Measurements from ENCODE around the gene PCDHB11. TPM values are rescaled to one million over a fixed set of nuclear protein-coding genes. Genes with fewer than 3 reads are reported as not detected.
"Not testable (repeated sequence)": the region's sequence is repeated elsewhere in the genome, so short reads cannot be mapped to it uniquely, and the experiment has no call there.

PCDHB11 gene
- total RNA-seq, 1 donor from 2014 or later = 0.13 TPM

DNA sequence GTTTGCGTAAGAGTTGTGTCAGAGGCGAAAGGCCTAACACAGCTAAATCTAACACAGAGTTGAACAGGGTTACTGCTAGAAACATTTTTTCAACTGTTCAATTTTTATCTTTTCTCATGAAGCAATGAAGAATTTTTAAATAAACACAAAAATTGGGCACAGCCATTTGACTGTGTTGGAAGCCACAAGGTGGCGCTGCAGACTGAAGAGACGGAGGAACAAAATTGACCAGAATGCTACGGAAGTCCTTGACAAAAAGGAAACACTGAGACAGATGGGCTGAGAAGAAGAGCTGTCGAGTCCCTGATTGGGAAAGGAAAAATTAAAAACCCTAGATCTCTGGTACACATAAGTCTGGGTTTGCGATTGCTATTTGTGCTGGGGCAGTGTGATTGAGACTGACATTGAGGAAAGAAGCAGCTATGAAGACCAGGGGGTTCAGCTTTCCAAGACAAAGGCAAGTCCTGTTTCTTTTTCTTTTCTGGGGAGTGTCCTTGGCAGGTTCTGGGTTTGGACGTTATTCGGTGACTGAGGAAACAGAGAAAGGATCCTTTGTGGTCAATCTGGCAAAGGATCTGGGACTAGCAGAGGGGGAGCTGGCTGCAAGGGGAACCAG is 12.4 kb upstream of the PCDHB11 start, which contains the start of gene PCDHB9:
Gene PCDHB9, plus strand, starts transcription at position 265 of the 616 bp plus-strand sequence. Its CDS starts 158 bp downstream, at position 423.
- no peak for DNase-seq (ENCODE audit: low read depth, low spot score)

DNA sequence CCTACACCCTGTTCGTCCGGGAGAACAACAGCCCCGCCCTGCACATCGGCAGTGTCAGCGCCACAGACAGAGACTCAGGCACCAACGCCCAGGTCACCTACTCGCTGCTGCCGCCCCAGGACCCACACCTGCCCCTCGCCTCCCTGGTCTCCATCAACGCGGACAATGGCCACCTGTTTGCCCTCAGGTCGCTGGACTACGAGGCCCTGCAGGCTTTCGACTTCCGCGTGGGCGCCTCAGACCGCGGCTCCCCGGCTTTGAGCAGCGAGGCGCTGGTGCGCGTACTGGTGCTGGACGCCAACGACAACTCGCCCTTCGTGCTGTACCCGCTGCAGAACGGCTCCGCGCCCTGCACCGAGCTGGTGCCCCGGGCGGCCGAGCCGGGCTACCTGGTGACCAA is 10.7 kb upstream of the PCDHB11 start:
- DNase-seq (ENCODE audit: low read depth, low spot score) = not testable (repeated sequence)

DNA sequence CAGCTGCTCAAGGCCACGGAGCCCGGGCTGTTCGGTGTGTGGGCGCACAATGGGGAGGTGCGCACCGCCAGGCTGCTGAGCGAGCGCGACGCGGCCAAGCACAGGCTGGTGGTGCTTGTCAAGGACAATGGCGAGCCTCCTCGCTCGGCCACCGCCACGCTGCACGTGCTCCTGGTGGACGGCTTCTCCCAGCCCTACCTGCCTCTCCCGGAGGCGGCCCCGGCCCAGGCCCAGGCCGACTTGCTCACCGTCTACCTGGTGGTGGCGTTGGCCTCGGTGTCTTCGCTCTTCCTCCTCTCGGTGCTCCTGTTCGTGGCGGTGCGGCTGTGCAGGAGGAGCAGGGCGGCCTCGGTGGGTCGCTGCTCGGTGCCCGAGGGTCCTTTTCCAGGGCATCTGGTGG is 10.3 kb upstream of the PCDHB11 start:
- DNase-seq (ENCODE audit: low read depth, low spot score) = not testable (repeated sequence)

DNA sequence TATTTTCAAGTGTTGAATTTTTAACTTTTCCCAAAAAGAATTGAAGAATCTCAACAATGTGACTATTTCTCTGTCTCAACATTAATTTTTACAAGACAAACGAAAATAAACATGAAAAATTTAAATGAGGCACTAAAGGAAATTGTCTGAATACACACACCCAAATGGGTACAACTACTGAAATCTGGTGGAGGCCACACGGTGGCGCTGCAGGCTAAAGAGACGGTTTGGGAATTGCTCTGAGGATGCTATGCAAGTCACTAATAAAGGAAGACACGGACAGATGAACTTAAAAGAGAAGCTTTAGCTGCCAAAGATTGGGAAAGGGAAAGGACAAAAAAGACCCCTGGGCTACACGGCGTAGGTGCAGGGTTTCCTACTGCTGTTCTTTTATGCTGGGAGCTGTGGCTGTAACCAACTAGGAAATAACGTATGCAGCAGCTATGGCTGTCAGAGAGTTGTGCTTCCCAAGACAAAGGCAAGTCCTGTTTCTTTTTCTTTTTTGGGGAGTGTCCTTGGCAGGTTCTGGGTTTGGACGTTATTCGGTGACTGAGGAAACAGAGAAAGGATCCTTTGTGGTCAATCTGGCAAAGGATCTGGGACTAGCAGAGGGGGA is 7.2 kb upstream of the PCDHB11 start, which contains the start of gene PCDHB10:
Gene PCDHB10, plus strand, starts transcription at position 244 of the 616 bp plus-strand sequence. Its CDS starts 200 bp downstream, at position 444.
- DNase-seq (ENCODE audit: low read depth, low spot score) = no peak

DNA sequence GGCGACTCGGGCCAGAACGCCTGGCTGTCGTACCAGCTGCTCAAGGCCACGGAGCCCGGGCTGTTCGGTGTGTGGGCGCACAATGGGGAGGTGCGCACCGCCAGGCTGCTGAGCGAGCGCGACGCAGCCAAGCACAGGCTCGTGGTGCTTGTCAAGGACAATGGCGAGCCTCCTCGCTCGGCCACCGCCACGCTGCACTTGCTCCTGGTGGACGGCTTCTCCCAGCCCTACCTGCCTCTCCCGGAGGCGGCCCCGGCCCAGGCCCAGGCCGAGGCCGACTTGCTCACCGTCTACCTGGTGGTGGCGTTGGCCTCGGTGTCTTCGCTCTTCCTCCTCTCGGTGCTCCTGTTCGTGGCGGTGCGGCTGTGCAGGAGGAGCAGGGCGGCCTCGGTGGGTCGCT is 5.1 kb upstream of the PCDHB11 start:
- DNase-seq (ENCODE audit: low read depth, low spot score) = not testable (repeated sequence)

DNA sequence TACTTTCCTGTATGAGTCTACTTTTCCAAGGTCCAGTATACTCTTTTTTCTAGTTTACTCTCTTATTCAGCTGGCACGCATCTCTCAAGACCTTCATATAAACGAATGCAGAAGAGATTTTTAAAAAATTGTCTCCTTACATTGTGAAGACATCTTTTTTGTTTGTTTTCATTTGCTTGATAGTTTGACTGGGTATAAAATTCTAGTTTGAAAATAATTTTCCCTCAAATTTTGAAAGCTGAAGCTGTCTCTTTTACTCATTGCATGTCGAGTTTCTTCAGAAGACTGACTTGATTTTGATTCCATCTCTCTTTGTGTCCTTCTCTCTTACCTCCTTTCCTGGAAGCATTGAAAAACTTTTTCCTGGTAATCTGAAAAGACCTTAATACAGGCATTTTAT is 3.1 kb upstream of the PCDHB11 start:
- DNase-seq (ENCODE audit: low read depth, low spot score) = no peak

DNA sequence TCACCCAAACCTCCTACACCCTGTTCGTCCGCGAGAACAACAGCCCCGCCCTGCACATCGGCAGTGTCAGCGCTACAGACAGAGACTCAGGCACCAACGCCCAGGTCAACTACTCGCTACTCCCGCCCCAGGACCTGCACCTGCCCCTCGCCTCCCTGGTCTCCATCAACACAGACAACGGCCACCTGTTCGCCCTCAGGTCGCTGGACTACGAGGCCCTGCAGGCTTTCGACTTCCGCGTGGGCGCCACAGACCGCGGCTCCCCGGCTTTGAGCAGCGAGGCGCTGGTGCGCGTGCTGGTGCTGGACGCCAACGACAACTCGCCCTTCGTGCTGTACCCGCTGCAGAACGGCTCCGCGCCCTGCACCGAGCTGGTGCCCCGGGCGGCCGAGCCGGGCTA is 1.7 kb downstream of the PCDHB11 start:
- not testable (repeated sequence) for DNase-seq (ENCODE audit: low read depth, low spot score)

DNA sequence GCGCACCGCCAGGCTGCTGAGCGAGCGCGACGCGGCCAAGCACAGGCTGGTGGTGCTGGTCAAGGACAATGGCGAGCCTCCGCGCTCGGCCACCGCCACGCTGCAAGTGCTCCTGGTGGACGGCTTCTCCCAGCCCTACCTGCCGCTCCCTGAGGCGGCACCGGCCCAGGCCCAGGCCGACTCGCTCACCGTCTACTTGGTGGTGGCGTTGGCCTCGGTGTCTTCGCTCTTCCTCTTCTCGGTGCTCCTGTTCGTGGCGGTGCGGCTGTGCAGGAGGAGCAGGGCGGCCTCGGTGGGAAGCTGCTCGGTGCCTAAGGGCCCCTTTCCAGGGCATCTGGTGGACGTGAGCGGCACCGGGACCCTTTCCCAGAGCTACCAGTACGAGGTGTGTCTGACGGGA is 2.2 kb downstream of the PCDHB11 start:
- not testable (repeated sequence) for DNase-seq (ENCODE audit: low read depth, low spot score)

DNA sequence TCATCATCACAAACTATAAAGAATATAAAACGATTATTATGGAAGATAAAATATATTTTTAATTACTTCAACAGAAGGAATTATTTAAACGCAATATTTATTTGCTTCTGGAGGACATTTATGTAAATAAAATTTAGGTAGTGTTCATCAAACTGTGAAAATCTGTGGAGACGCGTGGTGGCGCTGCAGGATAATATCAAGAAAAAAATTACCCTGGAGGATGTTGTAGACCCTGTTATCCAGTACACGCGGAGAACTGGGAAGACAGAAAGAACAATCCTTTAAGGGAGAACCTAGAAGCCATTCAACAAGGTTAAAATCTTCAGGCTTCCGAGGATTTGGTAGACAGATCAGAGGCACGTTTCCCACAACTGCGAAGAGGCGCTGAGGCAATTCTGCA is 9.1 kb downstream of the PCDHB11 start, which contains the start of gene PCDHB12:
Gene PCDHB12, plus strand, starts transcription at position 242 of the 400 bp plus-strand sequence. CDS start 189 bp downstream, outside the sequence.
- DNase-seq (ENCODE audit: low read depth, low spot score) = no peak

DNA sequence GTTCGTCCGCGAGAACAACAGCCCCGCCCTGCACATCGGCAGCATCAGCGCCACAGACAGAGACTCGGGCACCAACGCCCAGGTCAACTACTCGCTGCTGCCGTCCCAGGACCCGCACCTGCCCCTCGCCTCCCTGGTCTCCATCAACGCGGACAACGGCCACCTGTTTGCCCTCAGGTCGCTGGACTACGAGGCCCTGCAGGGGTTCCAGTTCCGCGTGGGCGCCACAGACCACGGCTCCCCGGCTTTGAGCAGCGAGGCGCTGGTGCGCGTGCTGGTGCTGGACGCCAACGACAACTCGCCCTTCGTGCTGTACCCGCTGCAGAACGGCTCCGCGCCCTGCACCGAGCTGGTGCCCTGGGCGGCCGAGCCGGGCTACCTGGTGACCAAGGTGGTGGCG is 10.9 kb downstream of the PCDHB11 start:
- not testable (repeated sequence) for DNase-seq (ENCODE audit: low read depth, low spot score)

DNA sequence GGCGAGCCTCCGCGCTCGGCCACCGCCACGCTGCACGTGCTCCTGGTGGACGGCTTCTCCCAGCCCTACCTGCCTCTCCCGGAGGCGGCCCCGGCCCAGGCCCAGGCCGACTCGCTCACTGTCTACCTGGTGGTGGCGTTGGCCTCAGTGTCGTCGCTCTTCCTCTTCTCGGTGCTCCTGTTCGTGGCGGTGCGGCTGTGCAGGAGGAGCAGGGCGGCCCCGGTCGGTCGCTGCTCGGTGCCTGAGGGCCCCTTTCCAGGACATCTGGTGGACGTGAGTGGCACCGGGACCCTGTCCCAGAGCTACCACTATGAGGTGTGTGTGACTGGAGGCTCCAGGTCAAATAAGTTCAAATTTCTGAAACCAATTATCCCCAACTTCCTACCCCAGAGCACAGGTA is 11.4 kb downstream of the PCDHB11 start:
- not testable (repeated sequence) for DNase-seq (ENCODE audit: low read depth, low spot score)

DNA sequence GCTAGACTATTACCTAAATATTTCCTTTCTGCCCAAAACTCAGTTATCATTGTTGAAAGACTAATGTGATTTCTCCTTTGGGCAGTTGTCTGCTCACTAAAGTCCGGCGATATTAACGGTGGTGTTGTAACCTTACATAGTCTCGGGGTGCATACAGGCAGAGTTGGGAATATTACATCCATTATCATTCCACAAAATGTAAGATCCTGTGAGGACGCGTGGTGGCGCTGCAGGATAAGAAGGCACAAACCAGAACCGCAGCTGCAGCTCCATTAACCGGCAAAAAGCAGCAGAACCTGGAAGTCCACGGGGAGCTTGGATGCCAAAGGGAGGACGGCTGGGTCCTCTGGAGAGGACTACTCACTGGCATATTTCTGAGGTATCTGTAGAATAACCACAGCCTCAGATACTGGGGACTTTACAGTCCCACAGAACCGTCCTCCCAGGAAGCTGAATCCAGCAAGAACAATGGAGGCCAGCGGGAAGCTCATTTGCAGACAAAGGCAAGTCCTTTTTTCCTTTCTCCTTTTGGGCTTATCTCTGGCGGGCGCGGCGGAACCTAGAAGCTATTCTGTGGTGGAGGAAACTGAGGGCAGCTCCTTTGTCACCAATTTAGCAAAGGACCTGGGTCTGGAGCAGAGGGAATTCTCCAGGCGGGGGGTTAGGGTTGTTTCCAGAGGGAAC is 14.4 kb downstream of the PCDHB11 start, which contains the start of gene PCDHB13:
Gene PCDHB13, plus strand, starts transcription at position 264 of the 684 bp plus-strand sequence. Its CDS starts 205 bp downstream, at position 469.
- DNase-seq (ENCODE audit: low read depth, low spot score) = not testable (repeated sequence)

DNA sequence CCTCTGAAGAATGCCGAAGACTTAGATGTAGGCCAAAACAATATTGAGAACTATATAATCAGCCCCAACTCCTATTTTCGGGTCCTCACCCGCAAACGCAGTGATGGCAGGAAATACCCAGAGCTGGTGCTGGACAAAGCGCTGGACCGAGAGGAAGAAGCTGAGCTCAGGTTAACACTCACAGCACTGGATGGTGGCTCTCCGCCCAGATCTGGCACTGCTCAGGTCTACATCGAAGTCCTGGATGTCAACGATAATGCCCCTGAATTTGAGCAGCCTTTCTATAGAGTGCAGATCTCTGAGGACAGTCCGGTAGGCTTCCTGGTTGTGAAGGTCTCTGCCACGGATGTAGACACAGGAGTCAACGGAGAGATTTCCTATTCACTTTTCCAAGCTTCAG is 15.2 kb downstream of the PCDHB11 start:
- not testable (repeated sequence) for DNase-seq (ENCODE audit: low read depth, low spot score)

DNA sequence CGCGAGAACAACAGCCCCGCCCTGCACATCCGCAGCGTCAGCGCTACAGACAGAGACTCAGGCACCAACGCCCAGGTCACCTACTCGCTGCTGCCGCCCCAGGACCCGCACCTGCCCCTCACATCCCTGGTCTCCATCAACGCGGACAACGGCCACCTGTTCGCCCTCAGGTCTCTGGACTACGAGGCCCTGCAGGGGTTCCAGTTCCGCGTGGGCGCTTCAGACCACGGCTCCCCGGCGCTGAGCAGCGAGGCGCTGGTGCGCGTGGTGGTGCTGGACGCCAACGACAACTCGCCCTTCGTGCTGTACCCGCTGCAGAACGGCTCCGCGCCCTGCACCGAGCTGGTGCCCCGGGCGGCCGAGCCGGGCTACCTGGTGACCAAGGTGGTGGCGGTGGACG is 16.1 kb downstream of the PCDHB11 start:
- not testable (repeated sequence) for DNase-seq (ENCODE audit: low read depth, low spot score)

DNA sequence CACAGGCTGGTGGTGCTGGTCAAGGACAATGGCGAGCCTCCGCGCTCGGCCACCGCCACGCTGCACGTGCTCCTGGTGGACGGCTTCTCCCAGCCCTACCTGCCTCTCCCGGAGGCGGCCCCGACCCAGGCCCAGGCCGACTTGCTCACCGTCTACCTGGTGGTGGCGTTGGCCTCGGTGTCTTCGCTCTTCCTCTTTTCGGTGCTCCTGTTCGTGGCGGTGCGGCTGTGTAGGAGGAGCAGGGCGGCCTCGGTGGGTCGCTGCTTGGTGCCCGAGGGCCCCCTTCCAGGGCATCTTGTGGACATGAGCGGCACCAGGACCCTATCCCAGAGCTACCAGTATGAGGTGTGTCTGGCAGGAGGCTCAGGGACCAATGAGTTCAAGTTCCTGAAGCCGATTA is 16.6 kb downstream of the PCDHB11 start:
- not testable (repeated sequence) for DNase-seq (ENCODE audit: low read depth, low spot score)

DNA sequence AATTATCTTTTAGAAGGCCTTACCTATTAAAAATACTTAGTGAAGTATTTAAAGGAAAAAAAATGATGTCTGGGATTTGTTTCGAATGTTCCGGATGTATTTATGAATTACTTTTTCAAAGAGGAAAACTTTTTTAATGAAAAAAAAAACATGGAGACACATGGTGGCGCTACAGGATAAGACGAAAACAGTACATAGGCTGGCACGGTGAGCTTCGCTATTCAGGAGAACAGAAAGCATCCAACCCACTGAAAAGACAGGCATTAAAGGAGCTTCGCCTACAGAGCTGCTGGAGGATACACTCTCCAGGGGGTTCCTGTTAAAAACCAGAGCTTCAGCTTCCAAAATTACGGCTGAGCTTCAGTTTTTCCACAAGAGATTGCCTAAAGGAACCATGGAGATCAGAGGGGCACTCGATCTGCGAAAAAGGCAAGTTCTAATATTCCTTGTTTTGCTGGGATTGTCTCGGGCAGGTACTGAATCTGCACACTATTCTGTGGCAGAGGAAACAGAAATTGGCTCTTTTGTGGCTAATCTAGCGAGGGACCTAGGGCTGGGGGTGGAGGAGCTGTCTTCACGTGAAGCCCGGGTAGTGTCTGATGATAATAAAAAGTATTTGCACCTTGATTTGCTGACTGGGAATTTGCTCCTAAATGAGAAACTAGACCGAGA is 23.8 kb downstream of the PCDHB11 start, which contains the start of gene PCDHB14:
Gene PCDHB14, plus strand, starts transcription at position 232 of the 672 bp plus-strand sequence. Its CDS starts 163 bp downstream, at position 395.
- no peak for DNase-seq (ENCODE audit: low read depth, low spot score)

DNA sequence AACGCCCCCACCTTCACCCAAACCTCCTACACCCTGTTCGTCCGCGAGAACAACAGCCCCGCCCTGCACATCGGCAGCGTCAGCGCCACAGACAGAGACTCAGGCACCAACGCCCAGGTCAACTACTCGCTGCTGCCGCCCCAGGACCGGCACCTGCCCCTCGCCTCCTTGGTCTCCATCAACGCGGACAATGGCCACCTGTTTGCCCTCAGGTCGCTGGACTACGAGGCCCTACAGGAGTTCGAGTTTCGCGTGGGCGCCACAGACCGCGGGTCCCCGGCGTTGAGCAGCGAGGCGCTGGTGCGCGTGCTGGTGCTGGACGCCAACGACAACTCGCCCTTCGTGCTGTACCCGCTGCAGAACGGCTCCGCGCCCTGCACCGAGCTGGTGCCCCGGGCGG is 25.4 kb downstream of the PCDHB11 start:
- not testable (repeated sequence) for DNase-seq (ENCODE audit: low read depth, low spot score)

DNA sequence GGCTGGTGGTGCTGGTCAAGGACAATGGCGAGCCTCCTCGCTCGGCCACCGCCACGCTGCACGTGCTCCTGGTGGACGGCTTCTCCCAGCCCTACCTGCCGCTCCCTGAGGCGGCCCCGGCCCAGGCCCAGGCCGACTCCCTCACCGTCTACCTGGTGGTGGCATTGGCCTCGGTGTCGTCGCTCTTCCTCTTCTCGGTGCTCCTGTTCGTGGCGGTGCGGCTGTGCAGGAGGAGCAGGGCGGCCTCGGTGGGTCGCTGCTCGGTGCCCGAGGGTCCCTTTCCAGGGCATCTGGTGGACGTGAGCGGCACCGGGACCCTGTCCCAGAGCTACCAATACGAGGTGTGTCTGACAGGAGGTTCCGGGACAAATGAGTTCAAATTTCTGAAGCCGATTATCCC is 26.0 kb downstream of the PCDHB11 start:
- not testable (repeated sequence) for DNase-seq (ENCODE audit: low read depth, low spot score)

DNA sequence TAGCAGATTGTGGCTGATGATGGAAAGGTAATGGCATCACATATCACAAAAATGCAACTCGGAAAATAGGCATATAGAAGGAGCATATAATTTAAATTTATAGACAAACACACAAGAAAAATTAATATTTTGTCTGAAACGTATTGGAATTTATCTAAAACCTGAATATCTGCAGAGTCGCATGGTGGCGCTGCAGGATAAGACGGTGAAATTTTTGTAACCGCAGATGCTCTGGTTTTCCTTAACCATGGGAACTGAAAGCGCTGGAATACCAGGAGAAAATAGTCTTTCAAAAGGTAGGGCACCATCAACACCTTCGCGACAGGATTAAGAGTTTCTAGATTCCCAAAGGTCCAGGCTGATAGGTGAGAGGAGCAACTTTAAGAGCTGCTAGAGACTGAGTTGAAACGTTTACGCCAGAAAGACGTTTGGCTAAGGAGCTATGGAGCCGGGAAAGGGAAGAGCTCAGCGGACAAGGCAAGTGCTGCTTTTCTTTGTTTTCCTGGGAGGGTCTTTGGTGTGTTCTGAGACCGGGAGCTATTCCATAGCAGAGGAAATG is 34.8 kb downstream of the PCDHB11 start:
- no peak for DNase-seq (ENCODE audit: low read depth, low spot score)

DNA sequence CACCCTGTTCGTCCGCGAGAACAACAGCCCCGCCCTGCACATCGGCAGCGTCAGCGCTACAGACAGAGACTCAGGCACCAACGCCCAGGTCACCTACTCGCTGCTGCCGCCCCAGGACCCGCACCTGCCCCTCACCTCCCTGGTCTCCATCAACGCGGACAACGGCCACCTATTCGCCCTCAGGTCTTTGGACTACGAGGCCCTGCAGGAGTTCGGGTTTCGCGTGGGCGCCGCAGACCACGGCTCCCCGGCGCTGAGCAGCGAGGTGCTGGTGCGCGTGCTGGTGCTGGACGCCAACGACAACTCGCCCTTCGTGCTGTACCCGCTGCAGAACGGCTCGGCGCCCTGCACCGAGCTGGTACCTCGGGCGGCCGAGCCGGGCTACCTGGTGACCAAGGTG is 36.5 kb downstream of the PCDHB11 start:
- DNase-seq (ENCODE audit: low read depth, low spot score) = not testable (repeated sequence)
